Thymus (tissue), 11 donors: ENCODE results near the gene ROPN1L. TPM values are rescaled to one million over a fixed set of nuclear protein-coding genes. Genes with fewer than 3 reads are reported as not detected.

Experiments
- DNase-seq, 9 donors: peaks; one replicate each; pipeline ENCODE4 v3.0.0-alpha.2; 2013; ENCODE audit warnings: low spot score in 9 of 9, low read depth in 6 of 9, missing footprints in 1 of 9
- H3K27ac ChIP-seq, 2 donors: one replicate each; pipeline ENCODE4 v1.5.1; 2013; ENCODE audit warnings: control low read depth in 1 of 2, low read depth in 1 of 2, low read length in 1 of 2, mild to moderate bottlenecking in 1 of 2, moderate library complexity in 1 of 2
- H3K27me3 ChIP-seq, 2 donors: one replicate each; pipeline ENCODE4 v1.5.1; 2013; ENCODE audit warnings: low read length in 1 of 2; ENCODE audit not compliant: control insufficient read depth in 2 of 2, insufficient read depth in 1 of 2
- H3K36me3 ChIP-seq, 2 donors: one replicate each; pipeline ENCODE4 v1.5.1; 2013; ENCODE audit warnings: low read length in 1 of 2, mild to moderate bottlenecking in 1 of 2, moderate library complexity in 1 of 2; ENCODE audit not compliant: control insufficient read depth in 2 of 2, insufficient read depth in 2 of 2
- H3K4me1 ChIP-seq, 2 donors: one replicate each; pipeline ENCODE4 v1.5.1; 2013; ENCODE audit warnings: low read length in 2 of 2; ENCODE audit not compliant: control insufficient read depth in 2 of 2, insufficient read depth in 2 of 2
- H3K4me3 ChIP-seq, 2 donors: one replicate each; pipeline ENCODE4 v1.5.1; 2013; ENCODE audit warnings: low read length in 2 of 2, control low read depth in 1 of 2, mild to moderate bottlenecking in 1 of 2
- H3K9me3 ChIP-seq, 2 donors: one replicate each; pipeline ENCODE4 v1.5.1; 2013; ENCODE audit warnings: low read length in 1 of 2, mild to moderate bottlenecking in 1 of 2; ENCODE audit not compliant: control insufficient read depth in 2 of 2, insufficient read depth in 1 of 2
- WGBS: extraction: QIAGEN DNeasy Blood & Tissue Kit; methylation state at CpG from one replicate; pipeline ENCODE4 v1.1.7; 2013; 5-methylcytosine and 5-hydroxymethylcytosine counted together
- polyA plus RNA-seq: library from polyadenylated mRNA; stranded (reverse); fragments of 200-250 nt; gene quantifications from one replicate; pipeline ENCODE4 v1.2.3, GENCODE V29; 2013
- total RNA-seq: library from RNA; stranded (reverse); fragments of 120-200 nt; gene quantifications from one replicate; pipeline ENCODE4 v1.2.4, GENCODE V29; 2013
- donor health status: healthy.

The ROPN1L gene
- total and polyA plus RNA-seq, 2 donors: 0.42 to 0.68 TPM

GRCh38 chr5:10469253-10470050 lies 27.8 kb downstream of the ROPN1L start:
- Histone ChIP-seq H3K36me3 (no peaks in the 10 kb centered on the region), H3K27me3 (no peaks in the 10 kb centered on the region), H3K4me3 (no peak overlapping the region), H3K4me1 (peaks cover 0 to 16% of the 10 kb centered on the region in 2 donors), H3K9me3 (no peaks in the 10 kb centered on the region), H3K27ac (no peak overlapping the region)
- WGBS: 95% methylated on average over 8 of the region's 8 CpGs
- no peak for DNase-seq

DNA sequence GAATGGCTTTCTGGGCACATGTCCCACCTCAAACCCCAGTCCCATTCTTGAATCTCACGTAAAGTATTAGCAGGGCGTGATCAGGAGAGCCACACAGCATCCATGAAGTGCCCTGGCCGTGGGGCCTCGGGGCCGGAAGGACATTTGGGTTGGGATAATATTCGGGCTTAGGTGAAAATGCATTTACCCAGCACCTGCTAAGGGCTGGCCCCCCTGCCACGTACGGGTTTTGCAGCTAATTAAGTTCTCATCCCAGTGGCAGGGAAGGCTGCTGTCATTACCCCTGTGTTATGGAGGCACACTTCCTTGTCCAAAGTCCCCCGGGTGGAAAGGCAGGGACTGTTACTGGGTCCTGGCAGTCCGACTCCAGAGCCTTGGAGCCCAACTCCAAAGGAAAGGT lies 29.0 kb downstream of the ROPN1L start:
- 96% methylated on average over 10 of the region's 10 CpGs for WGBS
- H3K9me3 ChIP-seq: peaks cover 0 to 4% of the 10 kb centered on the region in 2 donors
- no peak for DNase-seq
- H3K36me3 ChIP-seq: no peaks in the 10 kb centered on the region
- no peaks in the 10 kb centered on the region for H3K27me3 ChIP-seq
- peaks cover 0 to 16% of the 10 kb centered on the region in 2 donors for H3K4me1 ChIP-seq
- H3K4me3 ChIP-seq: no peak overlapping the region
- no peak overlapping the region for H3K27ac ChIP-seq

DNA sequence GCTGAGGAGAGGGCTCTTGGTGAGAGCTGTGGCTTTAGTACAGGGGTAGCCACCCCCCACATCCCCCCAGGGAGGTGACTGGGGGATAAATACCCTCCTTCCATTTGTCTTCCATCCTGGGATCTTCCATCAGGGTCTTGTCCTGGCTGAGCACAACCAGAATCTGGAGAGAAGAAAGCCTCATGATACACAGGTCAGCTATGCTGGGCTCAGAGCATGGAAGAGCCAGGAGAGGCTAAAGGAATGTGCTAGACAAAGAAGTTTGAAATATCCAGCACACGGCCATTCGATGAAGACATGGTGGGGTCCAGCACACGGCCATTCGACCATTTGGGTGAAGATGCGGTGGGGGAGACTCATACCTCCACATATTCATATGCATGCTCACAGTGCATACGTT lies 30.0 kb downstream of the ROPN1L start:
- Histone ChIP-seq H3K4me3 (no peak overlapping the region), H3K27me3 (no peaks in the 10 kb centered on the region), H3K4me1 (peaks cover 0 to 12% of the 10 kb centered on the region in 2 donors), H3K9me3 (peaks cover 0 to 4% of the 10 kb centered on the region in 2 donors), H3K36me3 (no peaks in the 10 kb centered on the region), H3K27ac (no peak overlapping the region)
- DNase-seq: no peak
- 97% methylated on average over 6 of the region's 6 CpGs for WGBS

- H3K4me3 ChIP-seq: no peak overlapping the region
- no peak for DNase-seq
- WGBS: 89% methylated on average over 7 of the region's 7 CpGs
- H3K4me1 ChIP-seq: no peaks in the 10 kb centered on the region
- H3K27ac ChIP-seq: peak overlapping the region in 1 of 2 donors; percentile 20
- peaks cover 0 to 4% of the 10 kb centered on the region in 2 donors for H3K9me3 ChIP-seq
- H3K27me3 ChIP-seq: no peaks in the 10 kb centered on the region
- no peaks in the 10 kb centered on the region for H3K36me3 ChIP-seq
Measured at GRCh38 chr5:10474521-10475075, 32.9 kb downstream of the ROPN1L start.

- Histone ChIP-seq H3K27me3 (no peaks in the 10 kb centered on the region), H3K36me3 (no peaks in the 10 kb centered on the region), H3K9me3 (peaks cover 0 to 4% of the 10 kb centered on the region in 2 donors), H3K27ac (no peak overlapping the region), H3K4me1 (no peaks in the 10 kb centered on the region), H3K4me3 (no peak overlapping the region)
- 94% methylated on average over 12 of the region's 12 CpGs for WGBS
- no peak for DNase-seq
Measured at GRCh38 chr5:10475931-10476676, 34.4 kb downstream of the ROPN1L start.

GRCh38 chr5:10476878-10477277 lies 35.2 kb downstream of the ROPN1L start:
- Histone ChIP-seq H3K27ac (no peak overlapping the region), H3K27me3 (no peaks in the 10 kb centered on the region), H3K36me3 (no peaks in the 10 kb centered on the region), H3K4me1 (no peaks in the 10 kb centered on the region), H3K4me3 (no peak overlapping the region), H3K9me3 (peaks cover 0 to 4% of the 10 kb centered on the region in 2 donors)
- 92% methylated on average over 3 of the region's 3 CpGs for WGBS
- no peak for DNase-seq

DNA sequence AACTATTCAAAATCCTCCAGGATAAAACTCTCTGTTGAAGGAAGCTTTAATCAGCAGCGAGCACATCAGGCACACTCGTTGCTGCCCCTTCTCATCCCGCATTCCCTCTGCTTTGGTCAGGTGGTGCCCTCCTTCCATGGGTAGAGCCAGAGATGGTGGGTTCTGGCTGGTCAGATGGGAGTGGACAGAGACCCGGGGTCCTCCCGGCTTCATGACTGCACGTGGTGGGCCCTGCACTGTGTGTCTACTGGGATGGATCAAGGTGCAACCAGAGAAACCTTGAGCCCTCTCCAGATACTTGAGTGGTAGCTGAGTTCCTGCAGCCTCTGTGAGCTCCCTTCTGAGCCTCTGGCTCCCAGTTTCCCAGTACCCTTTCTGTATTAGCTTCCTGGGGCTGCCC lies 36.3 kb downstream of the ROPN1L start:
- no peak for DNase-seq
- H3K27me3 ChIP-seq: no peaks in the 10 kb centered on the region
- no peak overlapping the region for H3K4me3 ChIP-seq
- H3K36me3 ChIP-seq: no peaks in the 10 kb centered on the region
- H3K9me3 ChIP-seq: peaks cover 0 to 4% of the 10 kb centered on the region in 2 donors
- 98% methylated on average over 6 of the region's 6 CpGs for WGBS
- no peak overlapping the region for H3K27ac ChIP-seq
- no peaks in the 10 kb centered on the region for H3K4me1 ChIP-seq

DNA sequence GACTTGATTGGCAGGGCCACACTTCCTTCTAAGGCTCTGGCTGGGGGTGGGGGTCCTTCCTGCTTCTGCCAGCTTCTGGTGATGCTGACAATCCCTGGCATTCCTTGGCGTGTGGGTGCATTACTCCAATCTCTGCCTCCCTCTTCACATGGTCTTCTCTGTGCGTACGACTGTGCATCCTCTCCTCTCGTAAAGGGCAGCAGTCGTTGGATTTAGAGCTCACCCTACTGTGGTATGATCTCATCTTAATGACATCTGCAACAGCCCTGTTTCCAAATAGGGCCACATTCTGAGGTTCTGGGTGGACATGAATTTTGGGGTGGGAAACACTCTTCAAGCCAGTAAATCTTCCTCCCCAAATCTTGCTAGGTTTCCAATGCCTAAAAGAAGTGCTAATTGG lies 36.8 kb downstream of the ROPN1L start:
- H3K27ac ChIP-seq: no peak overlapping the region
- no peaks in the 10 kb centered on the region for H3K27me3 ChIP-seq
- H3K36me3 ChIP-seq: no peaks in the 10 kb centered on the region
- no peak overlapping the region for H3K4me3 ChIP-seq
- no peaks in the 10 kb centered on the region for H3K4me1 ChIP-seq
- 87% methylated on average over 5 of the region's 5 CpGs for WGBS
- DNase-seq: no peak
- peaks cover 0 to 4% of the 10 kb centered on the region in 2 donors for H3K9me3 ChIP-seq

DNA sequence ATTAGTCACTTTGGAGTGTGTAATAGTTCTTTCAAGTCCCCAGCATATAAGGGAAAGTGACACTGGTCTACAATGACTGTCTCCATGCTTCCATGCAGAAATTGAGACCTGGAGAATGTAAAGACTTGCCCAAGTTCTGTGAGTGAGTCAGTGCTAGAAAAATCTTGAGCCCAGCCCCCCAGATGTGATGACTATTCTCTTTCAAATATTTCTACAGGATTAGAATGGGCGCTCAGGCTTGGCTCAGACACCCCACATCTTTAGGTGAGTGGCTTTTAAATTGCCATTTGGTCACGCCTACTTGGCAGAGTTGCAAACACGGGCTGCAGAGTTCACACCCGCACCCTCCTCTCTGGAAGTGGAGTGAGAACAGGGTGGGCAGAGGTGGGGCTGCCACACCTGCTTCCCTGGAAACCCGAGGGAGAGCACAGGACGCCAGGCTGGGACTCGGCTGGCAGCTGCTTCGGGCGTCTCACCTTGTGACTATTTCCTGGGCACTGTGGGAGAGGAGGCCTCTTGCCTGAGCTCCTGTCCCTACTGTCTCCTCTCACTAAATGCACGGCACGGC lies 37.6 kb downstream of the ROPN1L start:
- no peak overlapping the region for H3K27ac ChIP-seq
- no peaks in the 10 kb centered on the region for H3K36me3 ChIP-seq
- no peaks in the 10 kb centered on the region for H3K27me3 ChIP-seq
- WGBS: 94% methylated on average over 11 of the region's 11 CpGs
- H3K4me1 ChIP-seq: no peaks in the 10 kb centered on the region
- H3K9me3 ChIP-seq: peaks cover 0 to 4% of the 10 kb centered on the region in 2 donors
- no peak overlapping the region for H3K4me3 ChIP-seq
- no peak for DNase-seq
